NCI-H526 (cell line): ENCODE measurements around the gene PRKCZ.
A peak's percentile ranks its signal among the peaks of the same experiment; 100 is the strongest.

ENCODE experiments used
- DNase-seq, 2 experiments: peaks; one replicate each; lab custom pipeline; 2025; lab: John Stamatoyannopoulos, UW

The PRKCZ gene

DNA sequence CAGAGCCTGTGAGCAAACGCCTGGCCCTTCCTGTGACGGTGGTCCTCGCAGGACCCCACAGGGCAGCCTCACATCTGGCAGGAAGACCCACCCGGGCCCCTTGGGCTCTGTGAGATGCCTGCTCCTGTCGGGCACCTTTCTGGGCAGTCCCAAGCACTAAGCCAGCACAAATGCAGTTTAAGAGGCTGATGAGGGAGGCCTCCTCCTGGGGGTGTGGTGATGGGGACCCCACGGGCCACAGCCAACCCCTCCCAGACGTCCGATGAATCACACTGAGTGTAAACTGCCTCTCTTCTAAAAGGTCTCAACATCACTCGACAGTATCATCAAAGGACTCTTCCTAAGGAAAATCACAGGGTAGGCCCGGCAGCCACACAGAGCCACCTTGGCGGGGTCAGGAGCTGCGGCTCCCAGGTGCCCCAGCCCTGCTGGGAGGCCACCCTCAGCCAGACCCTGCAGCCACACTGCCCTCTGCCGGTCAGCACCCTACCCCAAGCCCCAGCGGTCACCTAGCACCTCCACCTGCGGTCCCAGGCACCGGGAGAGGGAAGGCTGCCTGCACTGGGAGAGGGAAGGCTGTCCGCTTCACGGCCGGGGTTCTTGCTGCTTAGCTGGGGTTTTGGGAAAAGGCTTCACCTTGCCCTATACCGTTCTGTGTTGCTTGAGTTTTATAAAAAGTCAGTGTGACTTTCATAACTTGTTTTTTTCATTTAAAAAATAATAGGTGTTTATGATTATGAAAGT lies 3.9 kb upstream of the PRKCZ start:
- peak; percentile 52 to 90 for DNase-seq

DNA sequence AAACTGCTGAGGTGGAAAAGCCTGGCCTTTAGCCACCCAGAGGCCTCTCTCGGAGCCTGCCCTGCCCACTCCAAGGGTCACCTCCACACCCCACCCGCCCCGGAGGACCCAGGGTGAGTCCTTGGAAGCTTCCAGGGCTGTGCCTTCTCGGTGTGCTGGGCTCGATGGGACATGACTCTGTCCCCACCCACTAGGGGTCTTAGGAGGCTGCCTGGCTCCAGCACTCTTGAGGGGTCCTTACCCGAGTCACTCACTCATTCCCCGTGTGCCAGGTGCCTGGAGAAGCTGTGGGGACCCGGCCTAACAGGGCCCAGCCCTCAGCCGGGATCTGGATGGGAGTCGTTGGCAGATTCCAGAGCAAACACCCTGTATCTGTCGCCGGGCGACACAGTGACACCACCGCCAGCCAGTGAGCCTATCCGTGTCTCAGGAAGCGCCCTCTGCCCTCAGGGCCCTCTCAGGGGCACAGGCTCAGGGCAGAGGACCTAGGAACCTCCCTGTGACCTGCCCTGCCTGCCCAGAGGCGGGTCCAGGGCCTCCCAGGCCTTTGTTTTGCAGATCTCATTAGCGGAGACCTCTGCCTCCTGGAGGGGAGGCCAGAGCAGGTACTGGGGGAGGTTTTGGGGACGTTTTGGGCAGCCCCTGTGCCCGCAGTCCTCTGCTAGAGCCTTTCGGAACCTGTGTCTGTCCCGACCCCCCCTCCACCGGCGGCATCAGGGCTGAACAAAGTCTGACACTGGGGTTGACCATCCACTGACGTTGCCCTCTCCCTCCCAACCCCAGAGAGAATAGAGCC lies 3.1 kb upstream of the PRKCZ start:
- no peak for DNase-seq

DNA sequence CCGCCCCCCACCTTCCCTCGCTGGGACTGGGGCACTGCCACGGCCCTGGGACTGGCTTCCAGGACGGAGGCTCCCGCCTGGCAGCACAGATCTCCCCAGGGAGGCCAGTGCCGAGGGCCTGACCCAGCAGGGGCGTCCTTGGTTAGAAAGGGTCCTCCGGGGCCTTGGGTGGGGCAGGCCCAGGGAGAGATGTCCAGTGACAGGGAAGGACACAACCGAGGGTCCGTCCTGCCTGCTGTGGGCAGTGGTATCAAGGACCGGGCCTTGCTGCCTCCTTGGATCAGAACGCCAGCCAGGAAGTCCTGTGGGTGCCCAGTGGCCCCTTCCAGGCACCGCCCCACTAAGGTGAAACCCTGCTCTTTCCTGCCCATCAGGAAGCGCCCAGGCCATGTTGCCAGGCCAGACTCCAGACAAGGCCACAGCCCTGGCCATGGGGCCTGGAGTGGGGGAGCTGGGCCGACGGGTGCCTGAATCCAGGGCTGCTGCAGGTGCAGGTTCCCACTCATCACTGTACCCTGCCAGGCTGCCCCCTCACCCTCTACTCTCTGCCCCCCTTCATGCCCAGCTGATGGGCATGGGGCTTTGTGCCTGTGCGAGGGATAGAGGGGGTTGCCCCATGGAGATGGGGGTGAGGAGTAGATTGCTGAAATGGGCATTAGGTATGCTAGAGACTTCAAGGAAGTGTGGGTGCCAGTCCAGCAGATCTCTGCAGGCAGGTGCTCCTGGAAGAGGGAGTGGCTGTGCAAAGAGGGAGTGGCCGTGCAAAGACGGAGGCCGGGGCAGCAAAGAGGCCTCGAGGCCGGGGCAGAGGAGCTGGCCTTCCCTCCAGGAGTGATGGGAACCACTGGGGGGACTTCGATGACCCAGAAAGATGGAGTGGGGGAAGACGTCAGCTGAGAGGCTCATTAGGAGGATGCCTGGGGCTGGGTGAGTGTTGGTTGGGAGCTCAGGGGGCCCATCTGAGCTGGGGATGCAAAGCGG lies 2.2 kb upstream of the PRKCZ start:
- no peak for DNase-seq

DNA sequence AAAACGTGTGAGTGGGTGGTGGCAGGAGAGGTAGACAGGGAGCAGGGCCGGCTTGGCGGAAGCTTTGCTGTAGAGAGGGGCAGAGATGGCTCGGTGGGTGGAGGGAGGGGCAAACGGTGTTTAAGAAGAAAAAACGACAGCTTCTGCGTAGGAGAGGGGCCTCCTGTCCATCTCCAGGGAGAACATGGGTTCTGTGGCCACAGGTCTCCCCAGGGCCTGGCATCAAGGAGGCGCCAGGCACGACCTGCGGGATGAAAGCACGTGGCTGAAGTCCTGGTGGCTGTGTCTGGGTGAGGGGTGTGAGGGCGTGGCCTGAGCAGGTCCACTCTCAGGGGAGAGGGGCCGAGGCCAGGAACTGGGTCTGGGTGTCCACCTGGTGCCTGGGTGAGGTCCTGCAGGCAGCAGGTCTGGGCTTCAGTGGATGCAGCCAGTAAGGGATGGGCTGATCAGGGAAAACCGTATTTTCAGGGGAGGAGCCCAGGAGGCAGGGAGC lies 940 bp upstream of the PRKCZ start:
- peak; percentile 67 to 72 for DNase-seq

DNA sequence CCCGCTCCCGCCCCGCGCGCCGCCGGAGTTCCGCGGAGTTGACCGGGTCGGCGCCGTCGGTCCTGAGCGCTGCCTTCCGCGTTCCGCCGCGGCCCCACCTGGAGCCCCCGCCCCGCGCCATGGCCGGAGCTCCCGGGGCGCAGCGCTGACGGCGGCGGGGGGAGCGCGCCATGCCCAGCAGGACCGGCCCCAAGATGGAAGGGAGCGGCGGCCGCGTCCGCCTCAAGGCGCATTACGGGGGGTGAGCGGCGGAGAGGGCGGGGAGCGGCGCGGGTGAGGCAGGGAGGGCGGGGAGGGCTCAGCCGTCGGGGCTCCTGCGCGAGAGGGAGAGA lies 216 bp downstream of the PRKCZ start:
- DNase-seq = peak in 1 of 2 experiments; percentile 83

DNA sequence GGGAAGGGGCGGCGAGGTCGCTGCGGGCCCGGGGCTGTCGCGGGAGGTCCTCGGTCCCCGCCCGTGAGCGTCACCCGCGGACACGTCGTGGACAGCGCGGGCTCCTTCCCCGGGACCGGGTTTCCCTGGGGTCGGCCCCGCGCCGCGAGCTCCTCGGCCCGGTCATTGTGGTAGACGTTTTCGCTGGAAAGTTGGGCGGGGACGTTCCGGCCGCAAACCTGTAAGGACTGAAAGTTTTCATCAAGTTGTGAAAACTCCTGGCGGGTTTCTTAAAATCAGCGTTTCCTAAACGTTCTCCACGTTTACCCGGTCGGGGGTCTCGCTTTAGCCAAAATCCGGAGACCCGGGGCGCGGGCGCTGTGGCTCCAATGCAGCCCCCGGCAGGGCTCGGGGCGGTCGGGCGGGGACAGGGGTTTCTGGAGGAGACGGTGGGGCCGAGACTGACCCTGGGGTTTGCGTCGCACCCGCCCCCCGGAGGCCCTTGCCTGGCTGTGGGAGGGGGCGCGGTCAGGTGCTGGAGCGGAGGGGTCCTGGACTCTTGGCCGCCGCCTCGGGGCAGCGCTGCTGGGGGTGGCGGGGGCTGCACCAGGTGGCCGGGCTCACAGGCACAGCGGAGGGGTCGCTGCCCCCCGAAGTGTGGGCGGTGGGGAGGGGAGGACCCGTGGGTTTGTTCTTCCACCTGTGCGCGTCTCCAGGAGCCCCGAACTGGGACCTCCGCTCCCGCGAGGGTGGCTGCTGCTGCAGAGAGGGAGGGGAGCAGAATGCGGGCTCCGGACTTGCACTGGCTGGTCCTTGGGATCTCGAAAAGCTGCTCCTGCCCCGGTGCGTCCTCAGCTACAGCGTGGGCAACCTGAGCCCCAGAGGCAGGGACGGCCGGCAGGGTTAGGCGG lies 827 bp downstream of the PRKCZ start:
- DNase-seq = peak in 1 of 2 experiments; percentile 40

DNA sequence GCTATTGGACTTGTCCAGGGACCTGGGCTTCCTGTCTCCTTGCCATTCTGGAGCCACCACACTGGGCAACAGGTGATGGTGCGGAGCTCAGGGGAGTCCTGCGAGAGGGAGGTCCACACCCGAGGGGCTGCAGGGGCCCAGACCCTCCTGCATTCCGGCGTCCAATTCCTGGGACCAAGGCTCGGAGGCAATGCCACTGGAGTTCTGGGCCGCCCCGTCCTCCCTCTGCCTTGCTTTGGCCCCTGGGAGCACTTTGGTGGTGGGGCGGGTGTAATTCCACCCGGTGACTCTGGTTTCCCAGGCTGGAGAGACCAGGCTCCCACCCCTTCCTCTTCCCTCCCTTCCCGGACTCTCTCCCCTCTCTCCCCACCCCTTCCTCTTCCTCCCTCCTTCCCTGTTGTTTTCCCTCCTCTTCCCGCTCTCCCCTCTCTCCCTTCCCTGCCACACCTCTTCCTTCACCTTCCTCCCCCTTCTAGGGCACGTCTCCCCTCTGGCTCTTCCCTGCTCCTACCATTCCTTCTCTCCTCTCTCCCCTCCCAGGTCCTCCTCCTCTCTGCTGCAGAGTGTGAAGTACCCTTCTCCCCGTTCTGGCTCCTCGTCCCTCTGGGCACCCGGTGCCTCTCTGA lies 2.0 kb downstream of the PRKCZ start:
- DNase-seq = no peak

DNA sequence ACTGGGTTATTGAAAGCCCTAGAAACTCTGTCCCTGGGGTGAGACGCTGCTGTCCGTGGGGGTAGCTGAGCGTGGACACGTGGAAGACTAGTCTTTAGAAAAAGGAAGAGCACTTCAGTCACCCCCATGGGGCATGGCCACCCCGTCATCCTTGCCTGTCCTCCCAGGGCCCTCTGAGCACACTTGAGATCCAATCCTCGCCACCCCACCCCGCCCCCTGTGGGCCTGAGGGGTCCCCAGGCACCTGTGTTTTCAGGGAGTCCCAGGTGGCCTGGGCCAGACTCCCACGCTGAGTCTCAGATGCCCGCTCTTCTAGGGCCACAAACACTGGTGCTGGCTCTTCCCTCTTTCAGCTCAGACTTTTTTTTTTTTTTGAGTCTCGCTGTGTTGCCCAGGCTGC lies 2.5 kb downstream of the PRKCZ start:
- no peak for DNase-seq

DNA sequence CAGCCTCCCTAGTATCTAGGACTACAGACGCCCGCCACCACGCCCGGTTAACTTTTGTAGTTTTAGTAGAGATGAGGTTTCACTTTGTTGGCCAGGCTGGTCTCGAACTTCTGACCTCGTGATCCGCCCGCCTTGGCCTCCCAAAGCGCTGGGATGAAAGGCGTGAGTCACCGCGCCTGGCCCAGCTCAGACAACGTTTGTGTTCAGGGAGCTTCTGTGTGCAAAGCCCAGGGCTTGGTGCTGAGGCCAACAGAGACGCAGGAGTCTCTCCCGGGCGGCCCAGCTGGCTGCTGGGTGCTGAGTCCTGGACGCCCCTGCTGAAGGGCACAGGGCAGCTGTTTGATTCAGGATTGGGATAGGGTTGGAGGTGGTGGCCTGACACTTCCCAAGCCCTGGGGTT lies 3.0 kb downstream of the PRKCZ start:
- DNase-seq = no peak

DNA sequence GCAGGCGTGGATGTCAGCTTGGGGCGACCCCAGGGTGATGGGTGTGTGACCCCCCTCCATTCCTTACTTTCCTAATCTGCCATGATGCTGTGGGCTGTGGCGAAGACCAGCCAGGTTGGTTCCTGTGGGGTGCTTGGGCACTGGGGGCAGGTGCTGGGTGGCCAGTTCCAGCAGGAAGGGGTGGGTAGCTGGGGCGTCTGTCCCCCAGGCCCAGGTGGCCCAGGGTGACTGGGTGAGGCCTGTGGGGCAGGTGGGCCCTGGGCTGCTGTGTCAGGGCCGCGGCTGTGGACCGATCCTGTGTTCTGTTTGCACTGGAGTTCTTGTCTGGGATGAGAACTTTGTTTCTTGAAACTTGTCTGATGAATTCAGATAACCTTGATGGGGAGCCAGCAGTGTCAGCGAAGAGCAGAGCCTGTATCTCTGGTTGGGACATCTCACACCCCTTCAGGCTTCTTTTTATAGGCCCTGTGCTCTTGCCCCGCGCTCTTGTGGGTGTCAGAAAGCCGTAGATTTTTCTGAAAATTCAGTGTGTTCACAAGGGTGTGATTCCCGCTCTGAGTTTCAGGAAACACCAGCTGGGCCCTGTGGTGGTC lies 3.7 kb downstream of the PRKCZ start:
- DNase-seq = no peak

DNA sequence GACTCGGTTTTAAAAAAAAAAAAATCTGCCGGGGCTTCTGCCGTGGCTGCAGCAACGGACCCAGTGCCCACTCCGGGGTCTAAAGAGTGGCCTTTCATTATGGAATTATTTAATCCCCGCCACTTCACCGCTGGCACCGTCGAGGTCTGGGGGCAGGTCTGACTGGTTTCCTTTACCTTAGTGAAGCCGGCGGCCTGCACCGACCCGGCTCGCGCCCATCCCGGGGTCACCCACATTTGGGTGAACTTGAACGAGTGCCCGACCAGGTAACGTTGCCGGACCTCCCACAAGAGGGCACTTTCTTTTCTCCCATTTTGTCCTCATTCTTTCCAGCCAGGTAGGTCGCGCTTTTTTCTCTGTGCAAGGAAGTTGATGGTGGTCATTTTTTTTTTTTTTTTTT lies 4.3 kb downstream of the PRKCZ start:
- no peak for DNase-seq

DNA sequence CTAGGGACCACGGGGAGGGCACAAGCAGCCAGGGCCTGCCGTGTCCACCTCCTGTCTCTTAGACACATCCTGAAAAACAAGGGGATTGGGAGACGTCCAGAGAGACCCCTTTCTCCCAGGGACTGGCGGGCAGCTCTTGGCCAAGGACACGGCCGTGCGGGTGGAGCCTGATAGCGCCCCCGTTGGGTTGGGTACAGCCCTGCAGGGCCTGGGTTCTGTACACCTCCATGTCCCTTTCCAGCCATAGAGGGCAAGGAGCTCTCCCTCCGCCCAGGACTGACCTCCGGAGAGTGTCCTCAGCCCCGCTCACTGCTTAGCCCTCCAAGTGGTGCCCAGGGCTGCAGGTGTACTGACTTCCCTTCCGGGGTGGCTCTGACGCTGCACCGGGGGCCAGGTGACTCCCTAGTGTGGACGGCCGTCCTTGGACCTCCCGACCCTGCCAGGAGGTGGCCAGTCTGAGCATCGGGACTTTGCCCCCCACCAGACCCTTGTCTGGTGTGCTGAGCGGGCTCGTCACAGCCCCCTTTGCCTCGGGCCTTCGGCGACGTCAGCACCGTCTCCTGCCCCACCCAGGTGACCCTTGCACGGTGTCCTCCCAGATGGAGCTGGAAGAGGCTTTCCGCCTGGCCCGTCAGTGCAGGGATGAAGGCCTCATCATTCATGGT lies 5.8 kb downstream of the PRKCZ start:
- no peak for DNase-seq

DNA sequence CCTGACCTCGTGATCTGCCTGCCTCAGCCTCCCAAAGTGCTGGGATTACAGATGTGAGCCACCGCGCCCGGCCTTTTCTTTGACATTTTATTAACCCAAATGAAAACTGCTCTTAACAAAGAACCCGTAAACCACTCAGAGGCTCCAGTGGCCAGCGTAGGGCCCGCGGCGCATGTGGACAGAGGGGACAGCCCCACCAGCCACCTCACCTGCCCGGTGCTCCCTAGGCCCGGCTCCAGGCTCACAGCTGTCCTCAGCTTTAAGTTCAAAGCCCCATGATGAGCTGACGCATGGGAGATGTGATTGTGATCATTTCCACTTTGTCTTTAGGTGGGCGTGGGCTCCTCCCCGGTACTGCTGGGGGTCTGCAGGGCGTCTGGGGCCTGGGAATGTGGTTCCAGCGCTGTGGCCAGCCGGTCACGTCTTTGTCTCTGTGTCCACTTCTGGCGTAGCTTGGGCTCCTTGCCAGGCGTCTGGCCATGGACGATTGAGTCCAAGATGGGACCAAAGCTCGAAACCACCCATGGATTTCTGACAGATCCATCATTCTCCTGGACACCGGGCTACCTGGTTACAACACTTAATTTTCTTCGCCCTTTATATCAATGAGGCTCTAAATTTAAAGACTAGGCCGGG lies 6.9 kb downstream of the PRKCZ start:
- no peak for DNase-seq

DNA sequence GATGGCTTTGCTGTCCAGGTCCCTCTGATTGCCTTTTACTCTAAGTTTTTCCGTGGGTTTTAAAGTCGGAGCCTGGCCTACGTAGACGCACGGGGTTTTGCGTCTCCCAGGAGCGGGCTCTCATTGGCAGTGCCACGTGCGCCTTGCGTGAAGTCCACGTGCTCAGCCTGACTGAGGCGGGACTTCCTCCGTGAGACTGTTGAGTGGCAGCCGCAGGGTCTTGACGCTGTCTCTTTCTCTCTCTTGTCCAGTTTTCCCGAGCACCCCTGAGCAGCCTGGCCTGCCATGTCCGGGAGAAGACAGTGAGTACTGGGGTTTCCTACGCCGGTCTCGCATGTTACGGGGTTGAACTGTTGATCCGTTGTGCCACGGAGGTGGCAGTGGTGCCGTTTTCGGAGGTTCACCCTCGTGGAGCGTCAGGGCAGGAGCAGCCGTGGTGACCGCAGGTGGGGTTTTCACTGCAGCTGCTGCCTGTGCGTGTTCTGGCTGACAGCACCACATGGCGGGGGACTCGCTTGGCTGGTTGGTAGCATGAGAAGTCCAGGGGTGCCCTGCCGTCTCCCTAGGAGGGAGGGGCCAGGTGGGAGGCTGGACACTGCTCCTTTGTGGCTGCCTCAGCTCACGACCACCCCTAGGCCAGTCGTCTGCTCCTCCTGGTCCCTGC lies 9.2 kb downstream of the PRKCZ start:
- DNase-seq = no peak

DNA sequence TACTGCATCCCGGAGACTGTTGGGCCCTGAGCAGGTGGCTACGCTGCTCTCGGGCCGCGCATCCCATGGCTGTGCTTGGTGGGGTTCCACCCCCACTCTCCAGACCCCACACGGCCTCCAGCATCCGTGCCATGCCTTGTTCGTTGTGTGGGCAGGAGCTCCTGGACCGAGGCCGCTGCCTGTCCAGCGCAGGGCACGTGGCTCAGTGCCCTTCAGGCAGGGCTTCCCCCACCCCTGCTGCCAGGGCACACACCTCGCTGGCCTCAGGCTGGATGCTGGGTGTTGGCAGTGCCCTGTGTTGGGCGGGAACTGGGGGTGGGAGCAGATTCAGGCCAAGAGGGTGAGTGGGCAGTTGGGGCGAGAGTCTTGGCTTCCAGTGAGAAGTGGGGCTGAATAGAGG lies 9.9 kb downstream of the PRKCZ start:
- DNase-seq = no peak

DNA sequence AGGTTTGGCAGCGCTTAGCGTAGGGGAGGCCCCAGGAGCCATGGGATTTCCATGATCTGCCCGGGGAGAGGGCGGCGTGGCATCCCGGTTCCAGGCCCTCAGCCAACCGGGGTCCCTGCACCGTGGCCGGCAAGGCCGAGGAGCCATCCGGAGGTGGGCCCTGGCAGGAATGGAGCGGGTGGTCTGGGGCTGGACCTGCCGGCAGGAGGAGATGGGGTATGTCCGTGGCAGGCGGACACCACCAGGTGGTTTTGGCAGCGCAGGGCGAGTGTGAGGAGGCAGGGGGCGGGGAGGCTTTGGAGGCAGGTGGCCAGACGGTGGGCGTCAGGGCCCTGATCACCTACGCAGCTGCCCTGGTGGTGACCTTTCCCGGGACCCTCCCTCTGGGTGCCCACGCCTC lies 10.3 kb downstream of the PRKCZ start:
- no peak for DNase-seq

DNA sequence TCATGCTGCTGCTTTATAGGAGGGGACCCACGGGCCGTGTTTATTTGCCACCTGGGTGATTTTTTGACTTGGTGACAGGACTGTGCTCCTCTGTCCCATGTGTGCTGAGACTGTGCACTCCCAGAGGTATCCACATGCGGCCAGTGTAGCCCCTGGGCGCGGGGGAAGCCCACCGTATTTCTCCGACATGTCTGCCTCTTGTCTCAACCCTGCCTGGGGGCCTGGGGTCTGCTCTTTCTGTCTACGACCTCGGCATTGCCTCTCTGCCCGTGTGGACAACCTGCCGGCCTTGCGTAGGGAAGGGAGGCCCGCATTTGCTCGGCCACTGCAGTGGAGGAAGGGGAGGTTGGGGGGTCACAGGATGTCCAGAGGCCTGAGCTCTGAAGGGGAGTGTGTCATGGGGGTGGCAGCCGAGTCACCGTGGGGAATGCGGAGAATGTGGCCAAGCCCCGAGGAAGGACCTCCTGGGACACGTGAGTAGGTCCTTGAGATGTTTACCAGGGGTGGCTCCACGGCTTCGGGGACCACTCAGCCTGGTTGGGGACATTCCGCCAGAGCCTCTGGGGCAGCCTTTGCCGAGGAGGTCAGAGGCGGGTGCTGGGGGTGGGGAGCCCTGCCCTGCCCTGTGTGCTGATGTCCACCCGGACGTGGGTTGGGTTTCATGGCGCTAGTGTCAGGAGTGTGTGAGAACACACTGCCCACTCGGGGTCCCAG lies 11.0 kb downstream of the PRKCZ start:
- no peak for DNase-seq

DNA sequence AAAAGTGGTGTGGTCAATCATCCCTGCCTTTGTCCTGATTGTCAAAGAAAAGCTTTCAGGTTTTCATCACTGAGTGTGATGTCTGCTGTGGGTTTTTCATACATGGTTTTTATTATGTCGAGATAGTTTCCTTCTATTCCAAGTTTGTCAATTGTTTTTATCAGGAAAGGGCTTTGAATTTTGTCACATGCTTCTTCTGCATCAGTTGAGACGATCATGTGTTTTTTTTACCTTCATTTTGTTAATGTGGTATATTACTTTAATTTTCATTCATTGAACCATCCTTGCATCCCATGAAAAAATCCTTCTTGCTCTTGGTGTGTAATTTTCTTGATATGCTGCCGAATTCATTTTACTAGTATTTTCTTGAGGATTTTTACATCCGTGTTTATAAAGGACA lies 15.5 kb downstream of the PRKCZ start:
- DNase-seq = no peak
